Stomach (tissue), 4 donors: Measurements from ENCODE around the gene ABHD15.

Experiments used
- CTCF ChIP-seq, 7 experiments: fragments of 450-650 bp in 4 of 7; fragments of 200-600 bp in 3 of 7; sonication (generic) in 3 of 7; IDR thresholded peaks; one replicate each; pipeline ENCODE4 v1.5.1; 2016 to 2019; ENCODE audit warnings: antibody characterized with exemption in 7 of 7, control low read depth in 2 of 7, mild to moderate bottlenecking in 1 of 7
- EP300 ChIP-seq: sonication (generic); formaldehyde crosslinking; IDR thresholded peaks from one replicate; pipeline ENCODE4 v1.6.1; 2017; ENCODE audit warnings: antibody characterized with exemption

GRCh38 chr17:29594519-29595090, 27.8 kb upstream of the ABHD15 start:
- TF ChIP-seq EP300, result no peak
- no peak for TF ChIP-seq CTCF (IDR thresholded peaks at IDR 0.05)
